WERI-Rb-1 (cell line): ENCODE data around the gene EVA1B.

Experiments
- DNase-seq: peaks from one replicate; pipeline ENCODE4 v3.0.0-alpha.2; 2020
- H3K27ac ChIP-seq: fragments of 250-450 bp; sonication (Bioruptor Pico); 2 replicates; pipeline ENCODE4 v1.5.1; 2020; ENCODE audit warnings: mild to moderate bottlenecking, moderate library complexity
- H3K27me3 ChIP-seq: fragments of 250-450 bp; sonication (Bioruptor Pico); 2 replicates; pipeline ENCODE4 v1.5.1; 2021; ENCODE audit warnings: mild to moderate bottlenecking, low read depth, moderate library complexity; ENCODE audit not compliant: insufficient read depth, severe bottlenecking
- H3K36me3 ChIP-seq: fragments of 250-450 bp; sonication (Bioruptor Pico); 2 replicates; pipeline ENCODE4 v1.5.1; 2020; ENCODE audit warnings: mild to moderate bottlenecking, moderate library complexity
- H3K4me3 ChIP-seq: 2 replicates; pipeline ENCODE4 v1.5.1; 2011; ENCODE audit warnings: low read depth, mild to moderate bottlenecking, control low read depth, low read length
- H3K9me3 ChIP-seq: fragments of 250-450 bp; sonication (Bioruptor Pico); 2 replicates; pipeline ENCODE4 v1.5.1; 2021; ENCODE audit warnings: mild to moderate bottlenecking, moderate library complexity; ENCODE audit not compliant: severe bottlenecking
- CTCF ChIP-seq: IDR thresholded peaks from 2 replicates; pipeline ENCODE4 v1.5.1; 2011; ENCODE audit warnings: low read depth, mild to moderate bottlenecking, control low read depth, inconsistent platforms, low read length

Gene EVA1B

DNA sequence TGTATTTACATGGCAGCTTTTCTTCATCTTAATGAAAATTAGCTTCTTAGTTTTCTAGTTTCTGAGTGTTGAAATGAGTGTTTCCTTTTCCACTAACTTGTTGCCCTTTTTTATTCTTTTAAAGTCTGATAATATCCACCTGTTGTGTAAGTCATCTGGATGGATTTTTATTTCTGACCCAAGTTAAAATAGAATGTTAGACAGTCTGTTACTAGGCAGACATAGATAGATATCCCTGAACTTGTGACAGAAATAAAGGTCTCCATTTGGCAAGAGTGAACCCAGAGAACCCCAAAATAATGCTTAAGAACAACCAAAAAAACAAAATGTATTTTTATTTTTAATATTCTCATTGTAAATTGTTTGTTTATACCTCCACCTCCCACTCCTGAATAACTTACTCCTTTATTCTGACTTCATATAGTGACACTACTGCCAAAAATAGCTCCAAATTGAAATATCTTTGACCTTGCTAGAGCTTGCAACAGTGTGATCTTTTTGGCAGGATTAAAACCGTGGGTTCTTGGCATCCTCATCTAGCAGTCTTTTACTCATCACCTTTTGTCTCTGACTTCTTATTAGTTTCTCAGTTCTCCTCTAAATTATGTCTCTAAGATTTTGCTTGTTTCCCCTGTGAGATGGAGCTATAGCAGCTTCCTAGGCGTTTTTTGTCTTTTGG is 44.2 kb downstream of the EVA1B start:
- no peak for DNase-seq
- Histone ChIP-seq H3K9me3 (no peaks in the 10 kb centered on the region), H3K27ac (no peak overlapping the region), H3K36me3 (peaks cover 31% of the 10 kb centered on the region), H3K4me3 (no peak overlapping the region), H3K27me3 (no peaks in the 10 kb centered on the region)
- no peak for TF ChIP-seq CTCF

DNA sequence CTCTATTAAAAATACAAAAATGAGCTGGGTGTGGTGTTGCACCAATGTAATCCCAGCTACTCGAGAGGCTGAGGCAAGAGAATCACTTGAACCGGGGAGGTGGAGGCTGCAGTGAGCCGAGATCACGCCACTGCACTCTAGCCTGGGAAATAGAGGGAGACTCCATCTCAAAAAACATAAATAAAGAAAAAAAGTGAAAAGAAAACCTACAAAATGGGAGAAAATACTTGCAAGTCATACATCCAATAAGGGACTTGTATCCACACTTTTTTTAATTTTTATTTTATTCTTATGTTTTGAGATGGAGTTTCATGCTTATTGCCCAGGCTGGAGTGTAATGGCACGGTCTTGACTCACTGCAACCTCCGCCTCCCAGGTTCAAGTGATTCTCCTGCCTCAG is 46.8 kb downstream of the EVA1B start:
- Histone ChIP-seq H3K27me3 (no peaks in the 10 kb centered on the region), H3K36me3 (peaks cover 34% of the 10 kb centered on the region), H3K27ac (no peak overlapping the region), H3K4me3 (no peak overlapping the region), H3K9me3 (no peaks in the 10 kb centered on the region)
- DNase-seq: no peak
- no peak for TF ChIP-seq CTCF

DNA sequence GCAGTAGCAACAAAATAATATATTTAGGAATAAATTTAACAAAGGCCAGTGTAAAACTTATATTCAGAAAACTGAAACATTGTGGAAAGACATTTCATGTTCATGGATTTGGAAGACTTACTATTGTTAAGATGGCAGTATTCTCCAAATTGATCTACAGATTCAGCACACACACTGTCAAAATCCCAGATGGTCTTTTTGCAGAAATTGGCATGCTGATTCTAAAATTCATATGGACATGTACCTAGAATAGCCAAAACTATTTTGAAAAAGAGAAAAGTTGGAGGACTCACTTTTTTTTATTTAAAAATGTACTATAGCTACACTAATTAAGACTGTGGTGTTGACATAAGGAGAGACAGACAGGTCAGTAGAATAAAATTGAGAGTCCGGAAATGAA is 49.2 kb downstream of the EVA1B start:
- peaks cover 38% of the 10 kb centered on the region for H3K36me3 ChIP-seq
- no peaks in the 10 kb centered on the region for H3K27me3 ChIP-seq
- no peak overlapping the region for H3K4me3 ChIP-seq
- DNase-seq: no peak
- H3K27ac ChIP-seq: no peak overlapping the region
- no peaks in the 10 kb centered on the region for H3K9me3 ChIP-seq
- no peak for TF ChIP-seq CTCF

DNA sequence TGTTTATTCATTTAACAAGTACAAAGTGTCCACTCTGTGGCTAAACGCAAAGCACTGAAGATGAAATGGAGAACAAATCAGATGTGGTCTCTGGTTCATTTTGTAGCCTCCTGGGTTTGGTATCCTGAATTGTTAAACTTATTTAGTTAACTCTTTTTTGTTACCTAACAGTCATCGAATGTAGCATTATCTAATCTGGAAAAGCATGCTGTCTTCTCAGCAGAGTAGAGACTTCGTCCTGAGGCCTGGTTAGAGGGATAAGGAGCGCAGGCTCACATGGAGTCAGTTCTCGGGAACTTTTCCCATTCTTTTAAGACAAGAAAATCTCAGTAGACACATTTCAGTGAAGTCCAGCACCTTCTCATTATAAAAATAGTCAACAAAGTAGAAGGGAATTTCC is 50.4 kb downstream of the EVA1B start:
- Histone ChIP-seq H3K4me3 (no peak overlapping the region), H3K36me3 (peaks cover 39% of the 10 kb centered on the region), H3K27ac (no peak overlapping the region), H3K27me3 (no peaks in the 10 kb centered on the region), H3K9me3 (no peaks in the 10 kb centered on the region)
- no peak for DNase-seq
- no peak for TF ChIP-seq CTCF
